Omental fat pad (tissue), 4 donors: ENCODE results near the gene BTG3. TPM values are rescaled to one million over a fixed set of nuclear protein-coding genes. Genes with fewer than 3 reads are reported as not detected.
A peak's percentile ranks its signal among the peaks of the same experiment; 100 is the strongest.

Experiments used
- ATAC-seq: fragments of 150-250 bp; one replicate; pipeline ENCODE4 v1.9.1; 2016; ENCODE audit warnings: mild to moderate bottlenecking, moderate library complexity; ENCODE audit not compliant: low FRiP score
- DNase-seq: peaks from one replicate; pipeline ENCODE4 v3.0.0-alpha.2; 2019; ENCODE audit warnings: low spot score
- CTCF ChIP-seq, 3 donors: fragments of 450-650 bp; IDR thresholded peaks; one replicate each; pipeline ENCODE4 v1.5.1; 2016 to 2017; ENCODE audit warnings: antibody characterized with exemption in 3 of 3, mild to moderate bottlenecking in 3 of 3, moderate library complexity in 2 of 3
- total RNA-seq, 4 donors: library from RNA; depleted of rRNA; stranded (reverse); fragments of >200 nt; gene quantifications; one replicate each; pipeline ENCODE4 v1.1.0, GENCODE V29; 2016

The BTG3 gene
- total RNA-seq, 4 donors from 2014 or later: 39.4 to 60.9 (median 43.6) TPM

GRCh38 chr21:17644186-17644585 lies 31.5 kb upstream of the BTG3 start:
- TF ChIP-seq CTCF (IDR thresholded peaks at IDR 0.05): no peak
- no peak for DNase-seq
- no peak for ATAC-seq

- ATAC-seq (no peak), DNase-seq (no peak)
- no peak for TF ChIP-seq CTCF (IDR thresholded peaks at IDR 0.05)
Measured at GRCh38 chr21:17640821-17641220, 28.1 kb upstream of the BTG3 start.

- ATAC-seq (no peak), DNase-seq (no peak)
- TF ChIP-seq CTCF (IDR thresholded peaks at IDR 0.05): no peak
Measured at GRCh38 chr21:17636711-17637110, 24.0 kb upstream of the BTG3 start.

GRCh38 chr21:17631195-17631594 lies 18.5 kb upstream of the BTG3 start:
- TF ChIP-seq CTCF (IDR thresholded peaks at IDR 0.05): no peak

GRCh38 chr21:17622018-17622417 lies 9.3 kb upstream of the BTG3 start:
- DNase-seq (no peak), ATAC-seq (no peak)
- no peak for TF ChIP-seq CTCF (IDR thresholded peaks at IDR 0.05)

More at GRCh38 chr21:17631195-17631594, 18.5 kb upstream of the BTG3 start:
- no peak for DNase-seq
- ATAC-seq: no peak

- no peak for TF ChIP-seq CTCF (IDR thresholded peaks at IDR 0.05)
- no peak for DNase-seq
- ATAC-seq: no peak
Measured at GRCh38 chr21:17616831-17617230, 4.1 kb upstream of the BTG3 start.

- no peak for ATAC-seq
- no peak for TF ChIP-seq CTCF (IDR thresholded peaks at IDR 0.05)
- DNase-seq: peak; percentile 32
Measured at GRCh38 chr21:17613242-17613676, 558 bp upstream of the BTG3 start.
